GM12891 (cell line): Measurements from ENCODE around the gene GDPD4.

ENCODE experiments used
- POLR2A ChIP-seq: IDR thresholded peaks from 2 replicates; pipeline ENCODE4 v1.6.1; 2011; ENCODE audit warnings: low read depth, low read length, control low read depth
- POLR2AphosphoS5 ChIP-seq: IDR thresholded peaks from 2 replicates; pipeline ENCODE4 v1.6.1; 2011; ENCODE audit warnings: low read depth, low read length, control low read depth
- POU2F2 ChIP-seq: IDR thresholded peaks from 2 replicates; pipeline ENCODE4 v1.6.1; 2011; ENCODE audit warnings: low read depth, mild to moderate bottlenecking, control low read depth, low read length, moderate library complexity
- SPI1 ChIP-seq: IDR thresholded peaks from 2 replicates; pipeline ENCODE4 v1.6.1; 2011; ENCODE audit warnings: low read depth, low read length, control low read depth
- TAF1 ChIP-seq: IDR thresholded peaks from 2 replicates; pipeline ENCODE4 v1.6.1; 2011; ENCODE audit warnings: low read depth, low read length, control low read depth

DNA sequence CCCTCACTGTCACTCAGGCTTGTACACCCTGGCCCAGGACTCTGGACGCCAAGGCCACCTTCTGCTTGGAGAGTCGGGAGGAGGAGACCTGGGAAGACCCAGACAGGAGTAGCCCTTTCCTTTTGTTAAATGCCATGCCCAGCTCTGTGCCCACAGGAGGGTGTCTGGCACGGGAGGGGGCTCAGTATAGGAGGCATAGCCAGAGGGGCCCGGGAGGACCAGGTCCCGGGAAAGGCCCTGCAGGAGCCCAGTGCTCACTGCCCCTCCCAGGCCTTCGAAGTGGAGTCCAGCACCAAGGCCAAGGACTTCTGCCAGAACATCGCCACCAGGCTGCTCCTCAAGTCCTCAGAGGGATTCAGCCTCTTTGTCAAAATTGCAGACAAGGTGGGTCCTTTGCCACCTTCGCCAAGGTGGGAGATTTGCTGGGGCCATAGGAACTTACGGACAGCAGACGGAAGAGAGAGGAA, 94.4 kb downstream of the GDPD4 start:
- TF ChIP-seq SPI1: no peak
- no peak for TF ChIP-seq POLR2A
- TF ChIP-seq POLR2AphosphoS5: no peak
- no peak for TF ChIP-seq TAF1
- no peak for TF ChIP-seq POU2F2
